ENCODE results near the gene NGFR.

The NGFR gene

GRCh38 chr17:49482144-49482817, 12.8 kb upstream of the NGFR start:
- Histone ChIP-seq H3K9ac (ENCODE audit: low read length) (no peak overlapping the region), H3K79me2 (ENCODE audit: low read length) (no peaks in the 10 kb centered on the region), H3K9me2 (replicated peaks; ENCODE audit: insufficient read depth, low read length) (no peaks in the 10 kb centered on the region), H3K27ac (ENCODE audit: low read length) (no peak overlapping the region), H3K9me3 (replicated peaks; ENCODE audit: insufficient read depth, low read length) (no peaks in the 10 kb centered on the region), H4K20me1 (ENCODE audit: insufficient read depth, low read length) (no peaks in the 10 kb centered on the region), H3K36me3 (replicated peaks; ENCODE audit: insufficient read depth, low read length) (no peaks in the 10 kb centered on the region), H3K4me2 (ENCODE audit: low read depth, low read length) (no peak overlapping the region), H2AFZ (ENCODE audit: low read length) (no peak overlapping the region), H3F3A (ENCODE audit: insufficient read depth, low read length) (no peaks in the 10 kb centered on the region), H3K4me3 (ENCODE audit: low read length) (no peak overlapping the region), H3K4me1 (ENCODE audit: low read length) (no peaks in the 10 kb centered on the region), H3K27me3 (replicated peaks; ENCODE audit: insufficient read depth, low read length) (peaks cover 98% of the 10 kb centered on the region)
- no peak for TF ChIP-seq EZH2phosphoT487 (IDR thresholded peaks at IDR 0.05; ENCODE audit: low read length)
- TF ChIP-seq, protein P1, sequence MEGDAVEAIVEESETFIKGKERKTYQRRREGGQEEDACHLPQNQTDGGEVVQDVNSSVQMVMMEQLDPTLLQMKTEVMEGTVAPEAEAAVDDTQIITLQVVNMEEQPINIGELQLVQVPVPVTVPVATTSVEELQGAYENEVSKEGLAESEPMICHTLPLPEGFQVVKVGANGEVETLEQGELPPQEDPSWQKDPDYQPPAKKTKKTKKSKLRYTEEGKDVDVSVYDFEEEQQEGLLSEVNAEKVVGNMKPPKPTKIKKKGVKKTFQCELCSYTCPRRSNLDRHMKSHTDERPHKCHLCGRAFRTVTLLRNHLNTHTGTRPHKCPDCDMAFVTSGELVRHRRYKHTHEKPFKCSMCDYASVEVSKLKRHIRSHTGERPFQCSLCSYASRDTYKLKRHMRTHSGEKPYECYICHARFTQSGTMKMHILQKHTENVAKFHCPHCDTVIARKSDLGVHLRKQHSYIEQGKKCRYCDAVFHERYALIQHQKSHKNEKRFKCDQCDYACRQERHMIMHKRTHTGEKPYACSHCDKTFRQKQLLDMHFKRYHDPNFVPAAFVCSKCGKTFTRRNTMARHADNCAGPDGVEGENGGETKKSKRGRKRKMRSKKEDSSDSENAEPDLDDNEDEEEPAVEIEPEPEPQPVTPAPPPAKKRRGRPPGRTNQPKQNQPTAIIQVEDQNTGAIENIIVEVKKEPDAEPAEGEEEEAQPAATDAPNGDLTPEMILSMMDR (IDR thresholded peaks at IDR 0.05; ENCODE audit: low read length), result no peak
- TF ChIP-seq EZH2 (optimal IDR thresholded peaks at IDR 0.05; ENCODE audit: low read depth, low read length), result no peak
- no peak for DNase-seq

DNA sequence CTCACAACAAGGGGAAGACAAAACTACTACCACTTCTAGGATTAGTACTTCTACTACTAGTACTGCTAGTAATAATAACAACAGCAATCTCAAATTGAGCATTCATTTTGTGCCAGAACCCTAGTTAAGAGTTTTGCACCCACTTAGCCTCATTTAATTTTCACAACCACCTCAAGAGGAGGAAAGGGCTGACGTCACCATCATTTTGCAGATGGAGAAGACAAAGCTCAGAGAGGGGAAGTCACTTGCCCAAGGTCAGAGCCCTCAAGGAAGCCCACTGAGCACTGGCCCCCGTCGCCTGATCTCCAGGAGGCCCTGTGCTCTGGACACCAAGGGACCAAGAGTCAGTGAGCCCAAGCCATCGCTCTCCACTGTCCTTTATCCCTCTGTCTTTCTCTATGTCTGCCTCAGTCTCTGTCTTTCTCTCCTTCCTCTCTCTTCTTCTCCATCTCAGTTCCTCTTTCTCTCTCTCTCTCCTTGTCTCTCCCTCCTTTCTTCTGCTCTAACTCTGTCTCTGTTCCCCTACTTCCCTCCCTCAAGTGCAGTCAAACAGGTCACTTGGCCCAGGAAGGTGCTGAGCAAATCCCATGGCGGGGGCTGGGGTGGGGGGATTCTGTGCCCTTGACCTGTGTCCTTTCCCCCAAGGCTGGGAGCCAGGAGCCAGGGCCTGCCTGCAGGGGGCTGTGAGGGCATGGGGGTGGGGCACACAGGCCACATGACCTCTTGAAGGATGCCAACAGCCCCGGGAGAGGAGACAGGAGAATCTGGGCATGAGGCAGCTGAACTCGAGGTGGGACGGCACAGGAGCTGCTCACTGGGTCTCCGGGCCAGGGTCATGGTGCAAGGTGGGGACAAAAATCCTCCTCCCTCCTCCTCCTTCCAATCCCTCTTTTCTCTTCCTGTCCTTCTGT, 11.2 kb upstream of the NGFR start:
- H3K4me3 ChIP-seq (ENCODE audit: low read length), result no peak overlapping the region
- no peaks in the 10 kb centered on the region for H3K4me1 ChIP-seq (ENCODE audit: low read length)
- no peak overlapping the region for H3K27ac ChIP-seq (ENCODE audit: low read length)
- H3K36me3 ChIP-seq (replicated peaks; ENCODE audit: insufficient read depth, low read length), result no peaks in the 10 kb centered on the region
- no peaks in the 10 kb centered on the region for H3K9me3 ChIP-seq (replicated peaks; ENCODE audit: insufficient read depth, low read length)
- no peak overlapping the region for H2AFZ ChIP-seq (ENCODE audit: low read length)
- peaks cover 95% of the 10 kb centered on the region for H3K27me3 ChIP-seq (replicated peaks; ENCODE audit: insufficient read depth, low read length)
- no peaks in the 10 kb centered on the region for H4K20me1 ChIP-seq (ENCODE audit: insufficient read depth, low read length)
- no peaks in the 10 kb centered on the region for H3K9me2 ChIP-seq (replicated peaks; ENCODE audit: insufficient read depth, low read length)
- H3K4me2 ChIP-seq (ENCODE audit: low read depth, low read length), result no peak overlapping the region
- DNase-seq, result no peak
- no peak for TF ChIP-seq EZH2 (optimal IDR thresholded peaks at IDR 0.05; ENCODE audit: low read depth, low read length)
- TF ChIP-seq, protein P1 (IDR thresholded peaks at IDR 0.05; ENCODE audit: low read length), result no peak
- no peaks in the 10 kb centered on the region for H3F3A ChIP-seq (ENCODE audit: insufficient read depth, low read length)
- no peaks in the 10 kb centered on the region for H3K79me2 ChIP-seq (ENCODE audit: low read length)
- H3K9ac ChIP-seq (ENCODE audit: low read length), result no peak overlapping the region

DNA sequence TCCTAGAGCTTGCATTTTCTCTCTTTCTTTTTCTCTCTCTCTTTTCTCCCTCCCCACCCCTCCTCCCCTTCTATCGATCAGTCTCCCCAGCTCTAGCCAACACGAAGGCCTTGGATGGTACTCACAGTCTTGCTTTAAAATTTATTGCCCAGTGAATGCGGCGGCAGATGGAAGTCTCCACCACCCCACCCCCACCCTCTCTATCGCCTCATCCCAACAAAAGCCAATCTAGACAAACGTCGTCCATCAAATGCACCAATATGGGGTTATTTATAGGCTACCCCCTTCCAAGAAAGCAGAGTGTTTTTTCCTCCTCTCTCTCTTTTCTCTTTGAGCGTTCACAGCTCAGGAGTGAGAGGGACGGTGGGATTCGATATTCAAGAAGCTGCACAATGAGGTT, 10.5 kb upstream of the NGFR start:
- Histone ChIP-seq H3K36me3 (replicated peaks; ENCODE audit: insufficient read depth, low read length) (no peaks in the 10 kb centered on the region), H4K20me1 (ENCODE audit: insufficient read depth, low read length) (no peaks in the 10 kb centered on the region), H3K4me2 (ENCODE audit: low read depth, low read length) (no peak overlapping the region), H2AFZ (ENCODE audit: low read length) (no peak overlapping the region), H3K79me2 (ENCODE audit: low read length) (no peaks in the 10 kb centered on the region), H3F3A (ENCODE audit: insufficient read depth, low read length) (no peaks in the 10 kb centered on the region), H3K9me2 (replicated peaks; ENCODE audit: insufficient read depth, low read length) (no peaks in the 10 kb centered on the region), H3K27ac (ENCODE audit: low read length) (no peak overlapping the region), H3K9ac (ENCODE audit: low read length) (no peak overlapping the region), H3K4me3 (ENCODE audit: low read length) (no peak overlapping the region), H3K9me3 (replicated peaks; ENCODE audit: insufficient read depth, low read length) (no peaks in the 10 kb centered on the region), H3K27me3 (replicated peaks; ENCODE audit: insufficient read depth, low read length) (peaks cover 95% of the 10 kb centered on the region), H3K4me1 (ENCODE audit: low read length) (no peaks in the 10 kb centered on the region)
- no peak for DNase-seq
- TF ChIP-seq, protein P1 (IDR thresholded peaks at IDR 0.05; ENCODE audit: low read length), result no peak
- no peak for TF ChIP-seq EZH2phosphoT487 (IDR thresholded peaks at IDR 0.05; ENCODE audit: low read length)
- no peak for TF ChIP-seq EZH2 (optimal IDR thresholded peaks at IDR 0.05; ENCODE audit: low read depth, low read length)
